Mucosa of rectum (tissue), 2 donors: ENCODE measurements around the gene AGO4.
"Not testable (repeated sequence)": the region's sequence is repeated elsewhere in the genome, so short reads cannot be mapped to it uniquely, and the experiment has no call there.

Experiments
- H3K27ac ChIP-seq, 2 donors: one replicate each; pipeline ENCODE4 v1.7.0; 2013; ENCODE audit warnings: inconsistent platforms in 2 of 2, low read depth in 2 of 2, low read length in 2 of 2
- H3K27me3 ChIP-seq, 2 donors: one replicate each; pipeline ENCODE4 v1.7.0; 2013; ENCODE audit warnings: low read length in 2 of 2; ENCODE audit not compliant: control insufficient read depth in 2 of 2, insufficient read depth in 2 of 2
- H3K36me3 ChIP-seq, 2 donors: one replicate each; pipeline ENCODE4 v1.7.0; 2013; ENCODE audit warnings: low read length in 2 of 2; ENCODE audit not compliant: control insufficient read depth in 2 of 2, insufficient read depth in 2 of 2
- H3K4me1 ChIP-seq, 2 donors: one replicate each; pipeline ENCODE4 v1.7.0; 2013; ENCODE audit warnings: low read length in 2 of 2, mild to moderate bottlenecking in 1 of 2; ENCODE audit not compliant: control insufficient read depth in 2 of 2, insufficient read depth in 2 of 2
- H3K4me3 ChIP-seq, 2 donors: one replicate each; pipeline ENCODE4 v1.7.0; 2013; ENCODE audit warnings: low read length in 2 of 2
- H3K9ac ChIP-seq, 2 donors: one replicate each; pipeline ENCODE4 v1.7.0; 2013; ENCODE audit warnings: low read length in 2 of 2, low read depth in 1 of 2, mild to moderate bottlenecking in 1 of 2
- H3K9me3 ChIP-seq, 2 donors: one replicate each; pipeline ENCODE4 v1.7.0; 2013; ENCODE audit warnings: low read length in 2 of 2; ENCODE audit not compliant: control insufficient read depth in 2 of 2
- donor health status: healthy.
- donor health status: Normal muscosa, but diverticular disease.

AGO4 gene

DNA sequence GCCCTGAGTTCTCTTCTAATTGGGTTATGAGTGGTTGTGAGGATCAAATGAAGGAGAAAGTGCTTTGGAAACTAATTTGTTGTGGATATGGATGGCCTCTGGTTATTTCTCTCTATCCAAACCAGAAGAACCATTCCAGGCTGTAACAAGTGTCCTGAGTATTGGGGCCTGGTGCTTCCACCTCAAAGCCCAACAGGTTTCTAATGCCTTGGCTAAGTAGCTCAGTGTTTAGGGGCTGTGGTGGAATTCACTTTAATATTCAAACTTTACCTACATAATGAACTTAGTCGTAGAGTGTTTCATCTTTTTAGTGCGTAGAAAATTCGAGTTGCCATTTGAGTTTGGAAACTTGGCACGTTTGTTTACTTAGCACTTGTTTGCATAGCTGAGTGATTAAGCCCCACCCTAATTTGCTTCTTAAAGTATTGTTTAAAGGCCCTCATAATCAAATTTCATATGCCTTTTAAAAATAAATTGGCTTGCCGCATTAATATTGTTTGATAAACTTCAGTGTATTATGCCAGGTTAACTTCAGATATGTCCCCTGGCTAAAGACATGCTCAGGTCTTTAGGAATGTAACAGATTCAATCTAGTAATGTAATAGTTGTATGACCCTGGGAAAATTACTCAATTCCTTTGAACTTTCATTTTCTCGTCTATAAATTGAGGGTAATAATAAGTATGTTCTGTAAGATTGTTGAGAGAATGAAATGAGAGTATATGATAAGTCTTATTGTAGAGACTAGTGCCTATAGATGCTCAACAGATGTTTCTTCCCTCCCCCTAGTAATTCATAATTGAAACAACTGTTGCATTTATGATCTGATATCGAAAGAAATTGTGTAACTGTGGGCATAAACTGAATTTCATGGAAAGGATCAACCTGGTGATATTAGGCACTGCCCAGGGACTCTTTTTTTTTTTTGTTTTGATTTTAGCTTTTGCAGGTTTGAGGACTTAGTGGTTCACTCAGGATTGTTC is 1.6 kb downstream of the AGO4 start:
- H3K27ac ChIP-seq = peak overlapping the region; percentile 61 to 77

DNA sequence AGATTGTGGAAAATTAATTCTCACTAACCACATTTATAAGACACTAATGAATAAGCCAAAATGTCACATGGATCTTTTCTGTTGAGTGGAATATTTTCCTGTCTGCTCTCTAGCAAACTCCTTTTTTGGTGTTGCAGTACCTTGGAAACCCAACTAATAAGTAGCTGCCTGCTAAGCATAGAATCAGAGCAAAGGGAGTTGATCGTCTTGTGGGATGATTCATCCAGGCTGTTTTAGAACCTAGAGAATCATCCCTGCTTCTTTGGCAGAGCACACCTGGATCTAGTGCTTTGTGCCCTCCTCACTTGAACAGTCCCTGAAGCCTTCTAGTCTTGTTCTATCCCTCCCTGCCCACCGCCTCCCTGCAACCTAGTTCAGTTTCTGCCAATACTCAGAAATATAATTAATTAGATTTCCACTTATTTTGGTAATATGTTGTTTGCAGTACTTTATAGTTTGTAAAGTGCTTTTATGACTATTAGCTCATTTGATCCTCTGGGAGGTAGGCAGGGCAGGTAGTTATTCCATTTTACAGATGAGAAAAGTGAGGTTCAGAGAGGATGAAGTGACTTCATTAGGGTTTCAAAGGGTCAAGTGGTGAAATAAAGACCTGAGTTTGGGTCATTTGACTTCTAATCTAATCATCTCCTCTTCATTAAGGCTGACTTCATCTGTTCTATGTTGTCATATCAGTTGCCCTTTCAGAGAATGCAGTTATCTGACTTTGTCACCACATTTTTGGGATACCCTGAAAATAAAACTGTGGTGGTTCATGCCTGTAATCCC is 2.5 kb downstream of the AGO4 start:
- peaks cover 9 to 11% of the 10 kb centered on the region in 2 donors for H3K4me1 ChIP-seq
- H3K27ac ChIP-seq = no peak overlapping the region
- H3K36me3 ChIP-seq = no peaks in the 10 kb centered on the region
- no peak overlapping the region for H3K4me3 ChIP-seq
- no peaks in the 10 kb centered on the region for H3K27me3 ChIP-seq
- H3K9ac ChIP-seq = no peak overlapping the region
- H3K9me3 ChIP-seq = no peaks in the 10 kb centered on the region

More for the DNA sequence above, 1.6 kb downstream of the AGO4 start:
- Histone ChIP-seq H3K27me3 (no peaks in the 10 kb centered on the region), H3K4me3 (peak overlapping the region; percentile 77 to 83), H3K36me3 (no peaks in the 10 kb centered on the region), H3K9me3 (no peaks in the 10 kb centered on the region), H3K4me1 (peaks cover 9 to 11% of the 10 kb centered on the region in 2 donors), H3K9ac (peak overlapping the region; percentile 75 to 84)

- not testable (repeated sequence) for H3K36me3 ChIP-seq, H3K27ac ChIP-seq, H3K9me3 ChIP-seq, H3K9ac ChIP-seq, H3K4me3 ChIP-seq, H3K27me3 ChIP-seq
- H3K4me1 ChIP-seq = peaks cover 9 to 11% of the 10 kb centered on the region in 2 donors
These were observed 4.9 kb downstream of the AGO4 start for GRCh38 chr1:35812754-35813153.

DNA sequence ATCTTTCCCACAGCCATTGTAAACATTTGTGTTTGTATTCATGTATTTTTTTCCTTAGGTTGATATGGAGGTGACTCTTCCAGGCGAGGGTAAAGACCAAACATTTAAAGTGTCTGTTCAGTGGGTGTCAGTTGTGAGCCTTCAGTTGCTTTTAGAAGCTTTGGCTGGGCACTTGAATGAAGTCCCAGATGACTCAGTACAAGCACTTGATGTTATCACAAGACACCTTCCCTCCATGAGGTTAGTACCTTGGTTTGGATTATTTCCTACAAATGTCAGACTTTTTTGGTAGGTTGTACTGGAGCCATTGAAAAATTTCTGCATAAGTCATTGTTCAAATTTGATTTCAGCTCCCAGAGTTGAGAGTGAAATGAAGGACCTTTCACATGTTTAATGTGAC is 17.4 kb downstream of the AGO4 start:
- Histone ChIP-seq H3K4me3 (no peak overlapping the region), H3K27me3 (no peaks in the 10 kb centered on the region), H3K36me3 (peaks cover 16% of the 10 kb centered on the region in 2 donors), H3K4me1 (no peaks in the 10 kb centered on the region), H3K9ac (no peak overlapping the region), H3K27ac (no peak overlapping the region), H3K9me3 (no peaks in the 10 kb centered on the region)

GRCh38 chr1:35832276-35832905 is 24.6 kb downstream of the AGO4 start:
- Histone ChIP-seq H3K4me3 (no peak overlapping the region), H3K9me3 (no peaks in the 10 kb centered on the region), H3K27me3 (no peaks in the 10 kb centered on the region), H3K27ac (no peak overlapping the region), H3K36me3 (peaks cover 14 to 33% of the 10 kb centered on the region in 2 donors), H3K4me1 (no peaks in the 10 kb centered on the region), H3K9ac (no peak overlapping the region)

GRCh38 chr1:35833395-35833794 is 25.6 kb downstream of the AGO4 start:
- Histone ChIP-seq H3K27ac (no peak overlapping the region), H3K27me3 (no peaks in the 10 kb centered on the region), H3K9ac (no peak overlapping the region), H3K4me3 (no peak overlapping the region), H3K9me3 (no peaks in the 10 kb centered on the region), H3K36me3 (peaks cover 8 to 25% of the 10 kb centered on the region in 2 donors), H3K4me1 (no peaks in the 10 kb centered on the region)

DNA sequence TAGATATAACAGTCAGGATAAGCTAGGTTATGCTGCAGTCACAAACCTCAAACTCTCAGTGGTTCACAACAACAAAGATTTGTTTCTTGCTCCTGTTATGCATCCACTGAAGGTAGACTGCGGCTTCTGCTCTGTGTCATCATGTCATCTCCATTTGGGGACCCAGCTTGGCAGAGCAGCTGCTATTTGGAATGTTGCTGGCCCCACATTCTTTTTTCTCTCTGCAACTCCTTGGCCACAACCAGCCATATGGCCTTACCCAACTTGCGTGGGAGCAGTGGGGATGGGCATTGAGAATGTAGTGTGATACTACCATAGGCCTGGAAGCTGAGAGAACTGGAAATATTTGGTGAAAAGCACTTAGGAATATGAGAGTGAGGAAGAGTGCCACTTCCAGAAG is 26.4 kb downstream of the AGO4 start:
- H3K36me3 ChIP-seq = peaks cover 8 to 24% of the 10 kb centered on the region in 2 donors
- no peak overlapping the region for H3K9ac ChIP-seq
- no peak overlapping the region for H3K27ac ChIP-seq
- H3K4me3 ChIP-seq = no peak overlapping the region
- no peaks in the 10 kb centered on the region for H3K9me3 ChIP-seq
- H3K4me1 ChIP-seq = no peaks in the 10 kb centered on the region
- H3K27me3 ChIP-seq = no peaks in the 10 kb centered on the region

- no peak overlapping the region for H3K9ac ChIP-seq
- H3K9me3 ChIP-seq = no peaks in the 10 kb centered on the region
- H3K4me1 ChIP-seq = no peaks in the 10 kb centered on the region
- H3K27ac ChIP-seq = no peak overlapping the region
- H3K27me3 ChIP-seq = no peaks in the 10 kb centered on the region
- H3K4me3 ChIP-seq = no peak overlapping the region
- H3K36me3 ChIP-seq = peaks cover 8 to 24% of the 10 kb centered on the region in 2 donors
These were observed 27.6 kb downstream of the AGO4 start for GRCh38 chr1:35835398-35835797.

- Histone ChIP-seq H3K27me3 (no peaks in the 10 kb centered on the region), H3K9me3 (no peaks in the 10 kb centered on the region), H3K27ac (no peak overlapping the region), H3K4me1 (no peaks in the 10 kb centered on the region), H3K36me3 (peaks cover 5 to 28% of the 10 kb centered on the region in 2 donors), H3K4me3 (no peak overlapping the region), H3K9ac (no peak overlapping the region)
These were observed 28.9 kb downstream of the AGO4 start for GRCh38 chr1:35836734-35837133.
